Measurements from ENCODE around the gene PDIA6.

Gene PDIA6

GRCh38 chr2:10841547-10842219 is 29.1 kb upstream of the PDIA6 start:
- Histone ChIP-seq H3K9ac (ENCODE audit: low read length) (no peak overlapping the region), H3K4me1 (ENCODE audit: control insufficient read depth, insufficient read depth, low read length) (peaks cover 3% of the 10 kb centered on the region), H3K27me3 (ENCODE audit: control insufficient read depth, insufficient read depth, low read length) (no peaks in the 10 kb centered on the region), H3K4me3 (ENCODE audit: low read length) (no peak overlapping the region), H3K27ac (ENCODE audit: low read depth, low read length) (no peak overlapping the region), H3K36me3 (ENCODE audit: control insufficient read depth, insufficient read depth, low read length) (no peaks in the 10 kb centered on the region)

DNA sequence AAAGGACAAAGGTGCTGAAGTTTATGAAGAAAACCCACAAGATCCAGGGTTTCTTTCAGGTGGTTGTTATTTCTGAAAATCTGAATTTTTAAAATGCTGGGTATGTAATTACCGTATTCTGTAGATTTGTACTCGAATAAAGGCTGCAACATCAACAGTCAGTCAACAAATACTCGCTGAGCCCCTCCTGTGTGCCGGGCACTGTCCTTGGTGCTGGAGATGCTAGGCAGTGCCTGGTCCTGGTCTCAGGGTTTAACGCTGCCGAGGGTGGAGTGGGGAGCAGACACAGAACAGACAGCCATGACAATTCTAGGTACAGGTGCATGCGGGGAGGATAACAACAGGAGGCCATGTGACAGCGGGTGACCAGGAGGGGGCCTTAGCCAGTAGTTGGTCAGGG is 27.2 kb upstream of the PDIA6 start:
- Histone ChIP-seq H3K4me1 (ENCODE audit: control insufficient read depth, insufficient read depth, low read length) (peaks cover 3% of the 10 kb centered on the region), H3K27me3 (ENCODE audit: control insufficient read depth, insufficient read depth, low read length) (no peaks in the 10 kb centered on the region), H3K9ac (ENCODE audit: low read length) (no peak overlapping the region), H3K36me3 (ENCODE audit: control insufficient read depth, insufficient read depth, low read length) (no peaks in the 10 kb centered on the region), H3K4me3 (ENCODE audit: low read length) (no peak overlapping the region), H3K27ac (ENCODE audit: low read depth, low read length) (no peak overlapping the region)

DNA sequence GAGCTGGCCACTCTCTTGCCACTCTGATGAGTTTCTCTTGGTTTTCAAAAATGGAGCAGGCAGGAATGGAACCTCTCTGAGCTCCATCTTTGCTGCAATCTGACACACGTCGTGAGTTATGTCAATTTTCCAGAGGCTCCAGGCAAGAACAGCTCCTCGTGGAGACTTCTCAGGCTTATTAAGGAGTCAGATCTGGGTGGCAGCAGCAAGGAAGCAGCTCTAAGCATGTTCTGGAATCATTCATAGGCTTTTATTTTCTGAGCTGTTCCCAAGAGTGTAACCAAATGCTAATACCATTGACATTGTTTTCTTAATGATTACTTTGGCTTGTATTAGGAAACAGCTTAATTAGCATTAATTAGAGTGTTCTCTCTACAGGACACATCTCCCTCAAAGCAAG is 26.1 kb upstream of the PDIA6 start:
- H3K4me3 ChIP-seq (ENCODE audit: low read length), result no peak overlapping the region
- no peak overlapping the region for H3K9ac ChIP-seq (ENCODE audit: low read length)
- H3K27me3 ChIP-seq (ENCODE audit: control insufficient read depth, insufficient read depth, low read length), result no peaks in the 10 kb centered on the region
- no peaks in the 10 kb centered on the region for H3K36me3 ChIP-seq (ENCODE audit: control insufficient read depth, insufficient read depth, low read length)
- no peak overlapping the region for H3K27ac ChIP-seq (ENCODE audit: low read depth, low read length)
- H3K4me1 ChIP-seq (ENCODE audit: control insufficient read depth, insufficient read depth, low read length), result peaks cover 3% of the 10 kb centered on the region

DNA sequence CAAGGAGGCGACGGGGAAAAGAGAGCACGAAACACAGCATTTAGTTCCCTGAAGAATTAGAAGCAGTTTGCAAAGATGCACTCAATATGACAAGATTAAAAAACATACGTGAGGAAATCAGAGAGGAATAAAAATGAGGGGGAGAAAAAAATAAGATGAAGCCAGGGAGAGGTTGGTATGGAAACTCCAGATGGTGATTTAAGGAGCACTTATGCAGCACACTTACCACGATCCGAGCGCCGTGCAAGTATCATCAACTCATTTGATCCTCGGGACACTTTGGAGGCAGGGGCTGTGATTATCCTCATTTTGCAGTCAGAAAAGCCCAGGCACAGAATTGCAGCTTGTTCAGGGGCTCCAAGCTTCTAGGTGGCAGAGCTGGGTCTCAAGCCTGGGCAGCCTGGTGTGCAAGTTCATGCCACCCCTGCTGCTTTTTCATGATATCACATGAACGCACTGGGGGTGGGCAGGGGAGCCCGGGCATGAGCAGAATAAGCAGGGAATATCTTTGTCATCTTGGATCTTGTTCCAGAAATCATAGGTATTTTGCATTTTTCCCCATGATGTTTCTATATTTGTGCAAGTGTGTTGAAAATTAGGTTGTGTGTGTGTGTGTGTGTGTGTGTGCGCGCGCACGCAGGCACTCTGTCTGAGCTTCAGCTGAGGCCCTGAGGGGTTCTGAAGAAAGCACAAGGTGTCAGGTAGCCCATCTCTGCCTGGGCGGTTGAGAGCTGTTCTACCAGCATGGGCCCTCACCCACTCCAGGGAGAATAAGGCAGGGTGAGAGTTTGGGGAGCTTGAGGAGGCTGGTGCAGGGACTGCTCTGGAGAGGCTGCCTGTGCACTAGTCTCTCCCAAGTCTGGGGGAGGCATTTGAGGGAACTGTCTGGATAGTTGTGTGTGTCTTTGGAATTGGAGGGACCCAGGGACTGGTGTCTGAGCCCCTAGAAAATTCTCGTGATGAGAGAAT is 25.0 kb upstream of the PDIA6 start:
- Histone ChIP-seq H3K4me1 (ENCODE audit: control insufficient read depth, insufficient read depth, low read length) (peaks cover 3% of the 10 kb centered on the region), H3K27me3 (ENCODE audit: control insufficient read depth, insufficient read depth, low read length) (no peaks in the 10 kb centered on the region), H3K36me3 (ENCODE audit: control insufficient read depth, insufficient read depth, low read length) (no peaks in the 10 kb centered on the region), H3K9ac (ENCODE audit: low read length) (no peak overlapping the region), H3K4me3 (ENCODE audit: low read length) (no peak overlapping the region), H3K27ac (ENCODE audit: low read depth, low read length) (no peak overlapping the region)

- H3K27ac ChIP-seq (ENCODE audit: low read depth, low read length), result no peak overlapping the region
- no peaks in the 10 kb centered on the region for H3K27me3 ChIP-seq (ENCODE audit: control insufficient read depth, insufficient read depth, low read length)
- H3K36me3 ChIP-seq (ENCODE audit: control insufficient read depth, insufficient read depth, low read length), result no peaks in the 10 kb centered on the region
- peaks cover 3% of the 10 kb centered on the region for H3K4me1 ChIP-seq (ENCODE audit: control insufficient read depth, insufficient read depth, low read length)
- no peak overlapping the region for H3K9ac ChIP-seq (ENCODE audit: low read length)
- H3K4me3 ChIP-seq (ENCODE audit: low read length), result no peak overlapping the region
Observed at GRCh38 chr2:10835052-10835970, 22.7 kb upstream of the PDIA6 start.

GRCh38 chr2:10834068-10834655 is 21.6 kb upstream of the PDIA6 start:
- H3K27ac ChIP-seq (ENCODE audit: low read depth, low read length), result no peak overlapping the region
- no peak overlapping the region for H3K9ac ChIP-seq (ENCODE audit: low read length)

GRCh38 chr2:10833021-10833420 is 20.4 kb upstream of the PDIA6 start:
- Histone ChIP-seq H3K36me3 (ENCODE audit: control insufficient read depth, insufficient read depth, low read length) (no peaks in the 10 kb centered on the region), H3K4me3 (ENCODE audit: low read length) (no peak overlapping the region), H3K27ac (ENCODE audit: low read depth, low read length) (no peak overlapping the region), H3K9ac (ENCODE audit: low read length) (no peak overlapping the region), H3K27me3 (ENCODE audit: control insufficient read depth, insufficient read depth, low read length) (no peaks in the 10 kb centered on the region), H3K4me1 (ENCODE audit: control insufficient read depth, insufficient read depth, low read length) (peaks cover 3% of the 10 kb centered on the region)

More at GRCh38 chr2:10834068-10834655, 21.6 kb upstream of the PDIA6 start:
- no peaks in the 10 kb centered on the region for H3K36me3 ChIP-seq (ENCODE audit: control insufficient read depth, insufficient read depth, low read length)
- H3K4me3 ChIP-seq (ENCODE audit: low read length), result no peak overlapping the region
- H3K27me3 ChIP-seq (ENCODE audit: control insufficient read depth, insufficient read depth, low read length), result no peaks in the 10 kb centered on the region
- H3K4me1 ChIP-seq (ENCODE audit: control insufficient read depth, insufficient read depth, low read length), result peaks cover 3% of the 10 kb centered on the region

GRCh38 chr2:10832203-10832936 is 19.8 kb upstream of the PDIA6 start:
- Histone ChIP-seq H3K9ac (ENCODE audit: low read length) (no peak overlapping the region), H3K4me1 (ENCODE audit: control insufficient read depth, insufficient read depth, low read length) (peaks cover 3% of the 10 kb centered on the region), H3K27ac (ENCODE audit: low read depth, low read length) (no peak overlapping the region), H3K4me3 (ENCODE audit: low read length) (no peak overlapping the region), H3K27me3 (ENCODE audit: control insufficient read depth, insufficient read depth, low read length) (no peaks in the 10 kb centered on the region), H3K36me3 (ENCODE audit: control insufficient read depth, insufficient read depth, low read length) (no peaks in the 10 kb centered on the region)

DNA sequence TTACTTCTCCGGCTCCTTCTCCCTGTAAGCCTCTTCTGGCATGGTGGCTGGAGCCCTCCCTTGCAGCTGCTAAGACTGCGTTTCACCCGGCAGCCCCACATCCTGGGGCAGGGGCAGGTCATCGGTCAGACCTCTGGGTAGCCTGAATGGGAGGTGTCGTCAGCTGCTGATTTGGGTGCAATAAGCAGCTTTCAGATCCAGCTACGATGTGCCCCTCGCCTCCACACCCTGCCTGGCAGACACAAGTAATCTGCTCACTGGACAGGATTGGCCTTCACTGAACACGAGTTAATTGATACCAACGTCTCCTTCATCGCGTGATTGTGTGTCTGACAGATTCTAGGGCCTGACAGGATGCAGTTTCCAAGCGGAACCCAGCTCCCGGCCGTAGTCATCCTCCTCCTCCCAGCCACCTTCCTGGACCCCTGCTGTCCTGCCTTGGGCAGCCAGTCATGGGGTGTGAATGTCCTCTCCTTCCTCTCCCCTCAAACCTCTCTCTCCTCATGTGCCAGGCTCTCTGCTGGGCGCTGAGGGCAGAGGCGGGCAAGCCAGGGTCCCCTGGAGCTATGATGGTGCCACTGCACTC is 18.9 kb upstream of the PDIA6 start:
- H3K4me1 ChIP-seq (ENCODE audit: control insufficient read depth, insufficient read depth, low read length), result peaks cover 3% of the 10 kb centered on the region

GRCh38 chr2:10830641-10831399 is 18.2 kb upstream of the PDIA6 start:
- H3K27ac ChIP-seq (ENCODE audit: low read depth, low read length), result no peak overlapping the region
- H3K36me3 ChIP-seq (ENCODE audit: control insufficient read depth, insufficient read depth, low read length), result no peaks in the 10 kb centered on the region
- no peaks in the 10 kb centered on the region for H3K27me3 ChIP-seq (ENCODE audit: control insufficient read depth, insufficient read depth, low read length)

More for the DNA sequence above, 18.9 kb upstream of the PDIA6 start:
- H3K36me3 ChIP-seq (ENCODE audit: control insufficient read depth, insufficient read depth, low read length), result no peaks in the 10 kb centered on the region
- no peak overlapping the region for H3K9ac ChIP-seq (ENCODE audit: low read length)
- H3K4me3 ChIP-seq (ENCODE audit: low read length), result no peak overlapping the region
- no peak overlapping the region for H3K27ac ChIP-seq (ENCODE audit: low read depth, low read length)
- no peaks in the 10 kb centered on the region for H3K27me3 ChIP-seq (ENCODE audit: control insufficient read depth, insufficient read depth, low read length)

More at GRCh38 chr2:10830641-10831399, 18.2 kb upstream of the PDIA6 start:
- Histone ChIP-seq H3K4me1 (ENCODE audit: control insufficient read depth, insufficient read depth, low read length) (peaks cover 3% of the 10 kb centered on the region), H3K9ac (ENCODE audit: low read length) (no peak overlapping the region), H3K4me3 (ENCODE audit: low read length) (no peak overlapping the region)

Measured in rectal smooth muscle tissue (tissue), 1 donor.